IPS-NIHi11 (cell line): ENCODE measurements around the gene STARD5.
A peak's percentile ranks its signal among the peaks of the same experiment; 100 is the strongest.
"Not testable (repeated sequence)": the region's sequence is repeated elsewhere in the genome, so short reads cannot be mapped to it uniquely, and the experiment has no call there.

Source experiments
- DNase-seq: peaks from one replicate; pipeline ENCODE4 v3.0.0; 2012; ENCODE audit warnings: mixed read lengths, low spot score

The STARD5 gene

DNA sequence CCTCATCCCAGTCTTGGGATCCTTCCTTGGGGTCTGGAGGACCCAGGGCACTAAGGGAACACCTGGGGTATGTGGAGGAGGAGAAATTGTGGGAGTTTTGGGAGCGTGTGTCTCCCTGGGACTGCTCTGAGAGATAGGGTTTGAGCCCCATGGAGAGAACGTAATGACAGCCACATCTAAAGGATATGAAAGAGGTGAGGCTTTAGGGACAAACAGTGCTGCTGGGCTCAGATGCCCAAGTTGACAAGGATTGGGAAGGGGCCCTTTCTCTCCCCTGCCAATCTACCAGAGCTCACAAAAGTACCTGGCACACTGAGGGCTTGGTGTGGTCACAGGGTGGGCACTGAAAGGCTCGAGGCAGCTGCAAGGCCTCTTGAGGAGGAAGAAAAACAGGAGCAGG lies 13.3 kb upstream of the STARD5 start:
- DNase-seq, result no peak

DNA sequence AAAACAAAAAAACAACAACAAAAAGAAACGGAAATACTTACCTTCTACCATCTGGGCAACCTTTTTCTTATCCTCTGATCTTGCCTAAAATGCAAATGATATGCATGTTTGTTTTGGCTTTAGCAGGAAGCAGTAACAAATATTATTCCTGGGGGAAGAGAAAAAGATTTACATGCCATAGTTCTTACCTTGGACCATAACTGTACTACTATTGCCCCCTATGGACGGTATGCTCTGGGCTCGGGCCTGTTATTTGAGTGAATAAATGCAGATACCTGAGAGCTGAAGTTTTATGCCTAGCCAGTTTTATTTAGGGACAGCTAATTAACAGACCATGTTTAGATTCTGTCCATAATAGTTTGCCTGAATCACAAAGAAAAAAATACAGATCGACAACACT lies 12.6 kb upstream of the STARD5 start:
- DNase-seq, result no peak

DNA sequence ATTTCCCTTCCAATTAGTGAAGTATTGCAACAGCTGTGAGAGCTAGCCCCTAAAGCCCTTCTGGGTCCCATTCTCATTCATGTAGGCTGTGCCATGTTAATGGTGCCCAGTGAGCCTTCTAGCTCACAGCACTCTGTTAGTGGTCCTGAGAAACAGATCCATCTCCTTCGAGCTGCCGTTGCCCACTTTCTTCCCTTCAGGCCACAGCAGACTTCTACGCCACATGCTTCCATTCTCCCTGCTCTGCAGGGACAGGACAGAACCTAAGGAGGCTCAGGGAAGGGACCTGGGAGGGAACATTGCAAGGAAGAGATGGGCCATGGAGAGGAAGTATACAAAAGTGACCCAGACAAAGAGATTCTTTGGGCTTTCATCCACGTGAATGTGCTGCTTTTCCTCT lies 11.7 kb upstream of the STARD5 start:
- no peak for DNase-seq

DNA sequence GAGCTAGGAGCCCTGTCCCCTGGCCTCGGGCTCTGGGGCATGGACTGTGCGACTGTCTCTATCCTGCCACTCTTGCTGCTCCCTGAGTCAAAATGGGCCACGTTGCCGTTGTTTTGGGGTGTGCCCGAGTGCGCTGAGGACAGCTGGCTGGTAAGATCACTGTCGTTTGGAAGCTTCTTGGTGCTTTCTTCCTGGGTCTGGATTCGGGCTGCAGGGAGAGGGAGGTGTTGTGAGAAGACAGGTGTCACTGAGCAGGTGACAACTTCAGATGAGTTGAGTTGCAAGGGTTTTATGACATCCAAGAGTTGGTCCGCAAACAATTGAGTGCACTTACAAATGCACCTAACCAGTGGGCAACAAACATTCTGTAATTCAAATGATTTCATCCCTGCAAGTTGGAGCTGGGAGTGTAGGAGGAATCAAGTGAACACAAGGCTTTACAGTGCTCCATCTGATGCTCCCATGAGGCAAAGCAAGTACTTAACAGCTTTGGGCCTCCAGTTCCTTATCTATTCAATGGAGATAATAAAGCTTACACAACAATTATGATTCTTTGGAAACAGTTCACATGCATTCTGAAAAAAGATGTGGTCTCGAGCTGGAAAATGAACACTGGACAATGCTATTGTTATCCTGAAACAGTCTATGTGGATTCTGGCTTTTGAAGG lies 11.0 kb upstream of the STARD5 start:
- DNase-seq, result no peak

DNA sequence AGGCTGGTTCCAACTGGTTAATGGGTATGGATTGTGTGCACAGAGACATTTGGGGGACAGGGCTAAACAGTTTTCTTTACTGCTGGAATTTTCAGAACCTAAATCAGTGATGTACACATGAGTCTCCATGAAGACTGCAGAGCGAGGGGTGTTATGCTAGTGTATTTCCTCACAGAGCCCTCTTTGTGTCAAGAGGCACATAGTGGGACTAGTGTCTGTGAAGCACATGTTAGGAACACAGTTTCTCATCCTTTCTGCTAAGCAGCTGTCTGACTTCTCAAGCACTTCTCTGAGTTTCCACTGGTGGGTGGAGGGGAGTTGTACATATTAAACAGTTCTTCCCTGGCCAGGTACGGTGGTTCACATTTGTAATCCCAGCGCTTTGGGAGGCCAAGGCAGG lies 9.4 kb upstream of the STARD5 start:
- DNase-seq, result no peak

DNA sequence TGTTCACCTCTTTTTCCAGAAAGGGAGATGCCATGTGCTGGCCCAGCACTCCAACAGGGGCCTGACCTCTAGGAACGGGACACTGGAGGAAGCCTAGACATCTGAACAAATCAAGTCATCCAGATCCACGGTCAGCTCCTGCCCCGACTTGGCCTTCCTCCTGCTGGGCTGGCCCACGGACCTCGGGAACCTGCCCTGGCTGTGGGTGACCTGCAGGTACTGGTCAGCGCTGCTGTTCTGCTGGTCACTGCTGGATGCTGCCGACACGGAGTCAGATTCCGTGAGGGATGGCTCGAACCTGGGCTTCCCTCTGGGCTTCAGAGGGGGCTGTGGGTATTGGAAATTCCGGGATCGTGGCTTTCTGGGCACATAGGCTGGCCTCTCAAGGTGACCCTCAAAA lies 8.4 kb upstream of the STARD5 start:
- DNase-seq, result no peak

DNA sequence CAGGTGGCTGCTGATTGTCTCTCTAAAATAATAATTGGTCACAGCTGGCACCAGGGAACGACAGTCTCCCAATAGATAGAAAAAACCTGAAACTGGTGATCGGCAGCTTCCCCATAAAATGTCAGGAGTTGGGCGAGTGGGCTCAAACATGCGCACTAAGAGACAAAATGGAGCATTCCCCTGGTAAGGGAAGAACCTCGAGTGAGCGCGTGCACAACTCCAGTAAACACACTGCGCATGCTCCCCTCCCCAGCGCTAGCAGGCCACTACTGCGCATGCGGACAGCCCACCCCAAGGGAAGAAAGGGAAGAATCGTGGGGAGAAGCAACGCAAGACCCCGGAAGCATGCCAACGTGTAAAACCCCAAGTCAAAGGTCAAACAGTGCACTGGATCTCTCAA lies 7.7 kb upstream of the STARD5 start:
- no peak for DNase-seq

DNA sequence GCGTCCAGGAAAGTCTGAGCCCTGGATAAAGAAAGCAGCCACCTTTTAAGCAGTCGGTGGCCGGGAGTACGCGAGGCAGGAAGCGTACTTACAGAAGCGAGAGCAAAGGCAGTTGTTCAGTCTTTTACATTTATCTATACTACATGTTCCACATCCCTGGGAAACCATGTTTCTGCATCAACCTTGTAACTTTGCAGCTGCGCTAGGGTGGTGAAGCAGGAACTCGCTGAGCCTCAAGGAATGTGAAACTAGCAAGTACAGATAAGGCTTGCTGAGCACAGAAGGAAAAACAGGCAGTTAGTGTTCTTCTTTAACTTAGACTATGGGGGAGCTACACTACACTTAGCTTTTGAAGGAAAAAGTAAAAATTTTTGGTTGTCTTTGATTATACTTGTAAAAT lies 7.2 kb upstream of the STARD5 start:
- not testable (repeated sequence) for DNase-seq

DNA sequence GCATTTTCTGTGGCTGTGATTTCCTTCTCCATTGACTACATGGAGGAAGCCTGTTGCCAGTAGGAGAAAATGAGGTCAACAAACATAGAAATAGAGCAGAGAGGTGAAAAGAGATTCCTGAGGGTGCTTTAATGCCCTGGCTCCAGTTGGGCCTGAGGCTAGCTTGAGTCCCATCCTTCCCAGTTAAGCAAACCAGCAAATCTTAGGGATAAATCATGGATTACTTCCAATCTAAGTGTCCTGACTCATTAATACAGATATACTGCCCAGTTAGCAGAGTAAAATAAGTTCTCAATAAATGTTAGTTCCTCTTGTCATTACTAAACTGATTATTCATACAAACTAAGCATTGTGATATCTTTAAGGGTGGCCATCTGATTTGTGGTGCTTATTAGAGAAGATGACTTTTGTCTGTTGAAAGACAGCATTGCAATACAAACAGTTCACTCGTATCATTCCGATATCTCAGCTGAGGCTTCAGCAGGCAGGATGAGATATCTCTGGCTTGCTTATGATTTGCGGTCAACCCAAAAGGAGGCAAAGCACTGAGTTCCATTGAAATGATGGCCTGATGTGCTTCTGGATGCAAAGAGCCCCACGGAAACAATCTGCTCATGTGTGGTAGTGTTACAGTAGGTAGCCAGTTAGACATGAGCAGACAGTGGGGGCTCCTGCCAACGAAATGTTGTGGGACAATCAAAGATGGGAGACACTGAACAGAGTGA lies 6.6 kb upstream of the STARD5 start:
- DNase-seq, result no peak

DNA sequence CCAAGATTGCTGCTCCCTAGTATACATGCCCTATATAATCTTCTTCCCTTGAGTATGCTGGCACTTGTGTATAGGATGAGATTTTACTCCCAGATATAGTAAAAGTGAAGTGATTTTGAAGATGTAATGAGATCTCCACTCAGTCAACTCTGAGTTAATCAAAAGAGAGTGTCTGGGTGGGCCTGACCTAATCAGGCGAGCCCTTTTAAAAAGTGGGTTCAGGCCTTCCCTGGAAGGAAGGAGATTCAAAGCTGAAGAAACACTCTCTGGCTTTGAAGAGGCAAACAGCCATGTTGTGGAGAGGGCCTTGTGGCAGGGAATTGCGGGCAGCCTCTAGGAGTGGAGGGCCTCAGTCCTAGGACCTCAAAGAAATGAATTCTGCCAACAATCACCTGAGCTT lies 5.5 kb upstream of the STARD5 start:
- no peak for DNase-seq

DNA sequence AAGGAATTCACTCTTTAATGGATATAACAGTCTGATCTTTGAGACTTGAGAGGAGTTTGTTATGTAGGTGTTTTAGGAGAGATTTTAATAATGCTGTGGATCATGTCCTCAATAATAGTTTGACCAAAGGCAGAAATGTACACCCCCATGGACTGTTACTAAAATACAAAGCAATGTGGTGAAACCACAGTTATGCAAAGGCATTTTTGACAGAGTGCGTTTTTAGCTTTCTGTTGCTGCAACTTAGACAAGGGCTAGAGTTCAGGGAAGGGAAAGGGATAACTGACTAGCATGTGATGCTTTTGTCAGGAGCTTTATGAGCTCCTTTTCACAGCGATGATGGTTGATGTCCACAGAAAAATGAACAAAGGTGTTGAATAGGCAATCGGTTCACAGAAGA lies 3.6 kb upstream of the STARD5 start:
- no peak for DNase-seq

DNA sequence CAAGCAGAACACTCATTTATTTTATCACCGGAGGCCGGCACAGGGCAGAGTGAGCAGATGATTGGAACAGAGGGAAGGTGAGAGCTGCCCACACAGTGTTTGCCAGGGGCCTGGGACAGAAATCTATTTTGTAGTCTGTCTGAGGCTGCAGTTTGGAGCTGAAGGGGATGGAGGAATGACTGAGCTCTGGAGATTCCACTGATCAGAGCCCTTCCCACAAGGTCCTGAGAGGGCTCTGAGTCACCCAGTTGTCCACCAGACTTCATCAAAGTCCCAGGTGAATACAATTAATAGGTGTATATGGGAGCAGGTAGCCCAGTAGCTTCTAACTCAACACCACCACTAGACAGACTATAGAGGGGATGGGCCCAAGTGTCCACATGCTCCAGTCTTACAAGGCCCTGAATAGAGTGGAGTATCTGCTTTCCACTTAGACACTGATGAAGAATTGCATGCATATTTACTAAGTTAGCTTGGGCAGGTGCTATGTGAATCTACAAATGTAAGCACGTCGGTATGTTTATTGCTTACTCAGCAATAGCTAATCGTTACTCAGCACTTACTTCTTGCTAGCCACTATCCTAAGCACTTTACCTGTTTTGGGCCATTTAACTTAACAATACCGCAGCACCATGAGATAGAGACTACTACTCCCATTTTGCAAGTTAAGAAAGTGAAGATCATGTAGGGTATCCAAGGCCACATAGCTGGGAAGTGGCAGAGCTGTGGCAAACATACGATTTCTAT lies 2.7 kb upstream of the STARD5 start:
- DNase-seq, result no peak

DNA sequence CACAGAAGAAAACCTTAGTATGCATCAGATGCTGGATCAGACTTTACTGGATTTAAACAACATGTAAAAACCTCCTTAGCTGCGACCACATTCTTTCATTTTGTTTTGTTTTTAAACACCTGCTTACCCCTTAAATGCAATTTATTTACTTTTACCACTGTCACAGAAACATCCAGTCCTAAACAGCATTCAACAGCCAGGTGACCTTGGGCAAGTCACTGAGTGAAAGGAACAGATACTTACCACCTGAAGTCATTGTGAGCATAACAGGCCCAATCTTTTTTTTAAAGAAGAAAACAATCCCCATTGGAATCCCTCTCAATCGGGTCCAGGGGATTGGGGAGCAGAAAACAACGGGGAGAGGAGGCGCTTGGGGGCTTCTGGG lies 390 bp downstream of the STARD5 start:
- DNase-seq, result no peak

DNA sequence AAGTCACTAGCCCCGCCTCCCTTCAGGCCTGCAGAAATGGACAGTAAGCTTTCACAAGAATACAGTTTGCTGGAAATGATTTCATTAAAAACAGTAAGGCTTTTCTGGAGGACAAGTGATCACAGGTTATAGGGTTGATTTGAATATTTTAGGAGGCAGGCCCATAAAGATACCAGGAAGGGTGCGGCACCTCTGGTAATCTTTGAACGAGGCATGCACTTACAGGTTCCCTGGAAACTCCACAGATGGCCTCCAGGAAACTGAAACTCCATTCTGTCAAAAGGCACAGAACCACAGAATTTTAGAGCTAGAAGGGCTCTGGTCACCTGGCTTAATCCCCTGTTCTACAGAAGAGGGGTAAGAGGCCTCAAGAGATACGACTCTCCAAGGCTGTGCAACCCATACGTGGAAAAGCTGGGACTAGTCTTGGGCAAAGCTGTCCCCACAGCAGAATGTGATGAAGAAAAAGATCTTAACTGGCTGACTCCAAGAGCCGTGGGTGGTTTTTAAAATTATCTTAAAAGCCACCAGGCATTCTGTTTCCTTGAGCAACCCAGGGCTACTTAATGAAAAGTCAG lies 1.2 kb downstream of the STARD5 start:
- no peak for DNase-seq

DNA sequence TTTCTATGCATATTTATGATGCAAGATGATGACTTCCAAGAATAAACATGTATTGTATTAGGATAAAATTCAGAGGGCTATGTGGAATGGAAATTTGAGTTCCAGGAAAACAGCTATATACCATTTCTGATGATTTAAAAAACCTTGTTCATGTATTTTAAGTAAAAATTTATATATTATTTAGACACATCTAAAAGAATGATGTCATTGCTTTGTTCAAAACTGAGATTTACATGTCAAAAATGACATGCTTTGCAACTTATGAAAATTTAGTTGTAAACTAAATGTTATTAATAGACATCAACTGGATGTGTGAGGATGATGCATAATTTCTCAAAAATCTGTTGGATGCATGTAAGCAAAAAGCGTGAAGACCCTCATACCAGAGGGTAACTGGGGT lies 2.3 kb downstream of the STARD5 start:
- DNase-seq, result no peak

DNA sequence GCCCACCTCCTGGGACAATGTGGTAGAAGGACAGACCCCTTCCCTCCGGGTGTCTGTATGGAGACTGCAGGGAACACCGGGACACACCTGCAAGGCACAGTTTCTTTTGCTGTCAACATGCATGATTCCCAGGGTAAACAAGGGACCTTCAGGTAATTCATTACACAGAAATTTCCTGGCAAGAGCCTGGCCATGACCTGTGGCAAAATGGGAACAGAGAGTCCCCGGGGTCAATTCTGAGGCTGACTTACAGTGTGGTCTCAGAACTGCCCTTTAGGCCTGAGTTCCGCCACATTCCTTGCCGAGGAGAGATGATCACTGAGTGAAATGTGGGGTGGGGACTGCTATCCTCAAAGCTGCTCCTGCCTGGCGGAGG lies 6.3 kb downstream of the STARD5 start:
- DNase-seq, result no peak

DNA sequence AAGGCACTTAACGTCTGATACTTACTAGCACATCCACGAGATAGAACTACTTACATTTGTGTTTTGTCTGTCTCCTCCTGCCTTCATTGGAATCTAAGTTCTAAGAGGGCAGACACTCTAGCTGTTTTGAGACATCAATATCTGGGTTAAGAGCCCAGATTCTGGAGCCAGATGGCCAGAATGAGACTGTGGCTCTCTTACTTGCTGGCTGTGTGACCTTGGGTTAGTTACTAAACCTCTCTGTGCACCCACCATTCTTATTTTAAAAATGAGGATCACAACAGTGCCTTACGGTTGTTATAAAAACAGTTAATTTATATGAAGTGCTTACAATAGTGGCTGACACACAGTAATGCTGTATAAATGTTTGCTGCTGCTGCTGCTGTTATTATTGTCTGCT lies 7.7 kb downstream of the STARD5 start:
- no peak for DNase-seq

DNA sequence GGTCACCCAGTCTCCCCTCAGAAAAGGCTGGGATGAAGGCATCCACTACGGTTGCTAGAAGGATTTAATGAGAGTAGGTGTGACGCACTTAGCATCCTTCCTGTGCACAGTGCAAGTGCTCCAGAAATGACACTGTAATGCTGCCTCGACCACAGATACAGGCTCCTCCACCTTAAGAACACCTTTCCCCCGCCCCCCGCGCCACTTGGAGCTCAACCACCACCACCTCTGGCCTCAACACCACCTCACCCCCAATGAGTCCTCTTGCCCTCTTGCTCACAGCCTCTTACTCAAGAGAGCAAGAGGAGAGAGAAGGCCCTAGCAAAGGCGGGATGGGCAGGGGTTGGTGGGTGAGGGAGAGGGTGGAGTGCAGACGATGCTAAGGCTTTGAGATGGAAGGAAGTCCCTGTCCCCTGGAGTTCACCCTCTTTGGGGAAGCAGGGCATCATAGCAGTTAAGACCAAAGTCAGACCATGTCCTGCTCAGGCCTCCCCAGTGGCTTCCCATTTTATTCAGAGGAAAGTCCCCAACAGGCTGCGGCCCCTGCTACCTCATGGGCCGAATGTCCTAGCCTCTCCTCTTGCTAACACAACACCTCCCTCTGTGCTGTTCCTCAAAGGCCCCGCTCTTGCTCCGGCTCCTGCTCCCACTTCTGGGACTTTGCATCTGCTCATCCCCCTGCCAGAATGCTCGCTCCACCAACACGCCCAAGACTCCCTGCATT lies 8.3 kb downstream of the STARD5 start:
- no peak for DNase-seq

DNA sequence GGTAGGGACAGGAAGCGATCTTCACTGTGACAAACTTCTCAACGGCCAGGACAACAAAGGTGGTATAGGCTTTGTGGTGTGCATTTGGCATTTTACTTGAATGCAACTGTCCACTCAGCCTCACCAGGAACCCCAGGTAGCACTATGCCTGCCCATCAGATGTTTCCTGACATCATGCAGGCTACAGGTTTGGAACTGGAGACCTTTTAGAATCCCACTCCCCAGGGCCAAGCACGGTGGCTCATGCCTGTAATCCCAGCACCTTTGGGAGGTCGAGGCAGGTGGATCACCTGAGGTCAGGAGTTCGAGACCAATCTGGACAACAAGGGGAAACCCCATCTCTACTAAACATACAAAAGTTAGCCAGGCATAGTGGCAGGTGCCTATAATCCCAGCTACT lies 9.6 kb downstream of the STARD5 start:
- DNase-seq, result no peak

DNA sequence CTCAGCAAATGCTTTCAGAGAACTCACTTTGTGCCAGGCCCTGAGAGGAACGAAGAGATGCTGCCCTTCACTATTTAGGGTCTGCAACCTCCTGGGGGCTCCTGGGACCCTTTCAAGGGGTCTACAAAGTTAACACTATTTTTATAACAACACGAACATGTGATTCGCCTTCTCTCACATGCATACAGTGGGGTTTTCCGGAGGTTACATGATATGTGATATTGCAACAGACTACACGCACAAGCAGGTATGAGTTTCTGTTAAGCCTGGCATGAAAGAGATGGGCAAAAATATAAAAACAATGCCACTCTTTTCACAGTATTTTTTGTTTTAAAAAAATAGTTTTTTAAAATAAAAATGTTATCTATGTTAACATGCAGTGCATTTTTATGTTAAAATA lies 10.3 kb downstream of the STARD5 start:
- DNase-seq, result no peak

DNA sequence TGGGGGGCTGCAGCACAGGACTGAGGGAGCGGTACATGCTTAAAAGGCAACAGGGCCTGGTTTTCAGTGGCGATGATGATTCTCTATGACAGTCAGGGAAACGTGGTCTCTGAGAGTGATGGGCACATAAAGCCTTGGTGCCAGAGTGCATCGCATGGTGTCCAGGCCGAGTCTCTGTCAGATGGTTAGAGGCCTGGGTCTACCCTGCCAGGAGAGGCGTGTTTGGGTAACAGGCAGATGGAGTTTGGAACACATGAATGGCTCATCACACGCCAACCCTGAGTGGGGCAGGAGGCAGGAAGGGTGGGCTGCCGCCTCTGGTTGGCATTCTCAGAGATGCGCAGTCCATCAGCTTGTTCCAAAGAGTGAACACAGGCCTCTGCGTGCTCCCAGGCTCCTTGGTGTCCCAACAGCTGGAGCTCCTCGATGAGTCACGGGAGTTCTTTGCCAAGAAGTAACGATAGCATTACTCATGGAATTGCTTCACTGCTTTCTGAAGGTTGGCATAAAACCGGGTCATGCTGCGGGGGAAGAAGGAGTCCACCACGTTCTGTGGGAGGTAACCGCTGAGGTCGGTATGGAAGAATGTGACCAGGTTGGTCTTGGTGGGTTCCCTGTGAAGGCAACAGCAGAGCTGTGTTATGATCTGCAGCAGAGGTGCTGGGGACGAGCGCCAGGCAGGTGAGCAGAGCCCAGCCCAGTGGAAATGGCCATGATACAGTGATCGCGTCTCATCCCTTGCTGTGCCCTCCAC lies 11.0 kb downstream of the STARD5 start:
- DNase-seq, result peak; percentile 51
